Gastrocnemius medialis (tissue), 4 donors: ENCODE data around the gene SKAP2.

Experiments
- POLR2A ChIP-seq, 2 donors: fragments of 450-650 bp; IDR thresholded peaks; one replicate each; pipeline ENCODE4 v1.6.1; 2017; ENCODE audit warnings: antibody characterized with exemption in 2 of 2, mild to moderate bottlenecking in 2 of 2, moderate library complexity in 2 of 2
- TF ChIP-seq, protein P1 (sequence below), 5 experiments: fragments of 450-650 bp in 3 of 5; fragments of 200-600 bp in 2 of 5; sonication (generic) in 2 of 5; IDR thresholded peaks in 4 of 5; conservative IDR thresholded peaks in 1 of 5; 1 replicate in 4 of 5; 2 replicates in 1 of 5; pipeline ENCODE4 v1.5.1; 2016 to 2019; ENCODE audit warnings: antibody characterized with exemption in 5 of 5, mild to moderate bottlenecking in 3 of 5, moderate library complexity in 3 of 5

DNA sequence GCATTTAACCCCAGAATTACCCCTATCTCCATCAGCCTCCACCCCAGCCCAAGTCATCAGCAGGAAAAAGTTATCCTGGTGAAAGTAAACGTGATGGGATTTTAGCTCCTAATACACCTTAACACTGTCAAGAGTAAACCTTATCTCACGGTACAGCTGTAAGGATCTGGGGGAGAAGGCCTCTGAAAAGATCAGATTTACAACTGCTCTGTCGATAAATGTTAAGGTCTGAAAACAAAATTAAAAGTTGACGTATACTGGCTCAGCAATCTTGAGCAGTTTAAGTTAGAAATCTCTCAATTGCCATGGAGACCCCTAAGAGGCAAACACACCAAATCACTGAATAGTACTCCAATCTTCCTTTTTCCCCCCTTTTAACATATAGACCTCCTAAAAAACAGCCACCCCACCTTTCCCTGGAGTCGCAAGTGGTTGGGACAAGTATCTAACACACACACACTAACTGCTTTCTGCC lies 6.1 kb downstream of the SKAP2 start:
- TF ChIP-seq, protein P1, sequence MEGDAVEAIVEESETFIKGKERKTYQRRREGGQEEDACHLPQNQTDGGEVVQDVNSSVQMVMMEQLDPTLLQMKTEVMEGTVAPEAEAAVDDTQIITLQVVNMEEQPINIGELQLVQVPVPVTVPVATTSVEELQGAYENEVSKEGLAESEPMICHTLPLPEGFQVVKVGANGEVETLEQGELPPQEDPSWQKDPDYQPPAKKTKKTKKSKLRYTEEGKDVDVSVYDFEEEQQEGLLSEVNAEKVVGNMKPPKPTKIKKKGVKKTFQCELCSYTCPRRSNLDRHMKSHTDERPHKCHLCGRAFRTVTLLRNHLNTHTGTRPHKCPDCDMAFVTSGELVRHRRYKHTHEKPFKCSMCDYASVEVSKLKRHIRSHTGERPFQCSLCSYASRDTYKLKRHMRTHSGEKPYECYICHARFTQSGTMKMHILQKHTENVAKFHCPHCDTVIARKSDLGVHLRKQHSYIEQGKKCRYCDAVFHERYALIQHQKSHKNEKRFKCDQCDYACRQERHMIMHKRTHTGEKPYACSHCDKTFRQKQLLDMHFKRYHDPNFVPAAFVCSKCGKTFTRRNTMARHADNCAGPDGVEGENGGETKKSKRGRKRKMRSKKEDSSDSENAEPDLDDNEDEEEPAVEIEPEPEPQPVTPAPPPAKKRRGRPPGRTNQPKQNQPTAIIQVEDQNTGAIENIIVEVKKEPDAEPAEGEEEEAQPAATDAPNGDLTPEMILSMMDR (IDR thresholded peaks at IDR 0.05 in 4 of 5, conservative IDR thresholded peaks at IDR 0.05 in 1 of 5): no peak
- no peak for TF ChIP-seq POLR2A (IDR thresholded peaks at IDR 0.05)
